HL-60 (cell line): ENCODE results near the gene NRXN2.

ENCODE experiments used
- DNase-seq, 2 experiments: peaks; one replicate each; pipeline ENCODE4 v3.0.0-alpha.2; 2010 to 2020; ENCODE audit warnings: low read depth in 1 of 2, low spot score in 1 of 2
- H3K27ac ChIP-seq: fragments of 250-450 bp; sonication (Bioruptor Pico); replicated peaks from 2 replicates; pipeline ENCODE4 v1.5.1; 2020; ENCODE audit warnings: mild to moderate bottlenecking, moderate library complexity
- H3K27me3 ChIP-seq: fragments of 250-450 bp; sonication (Bioruptor Pico); 2 replicates; pipeline ENCODE4 v1.5.1; 2021; ENCODE audit warnings: mild to moderate bottlenecking, moderate library complexity; ENCODE audit not compliant: insufficient read depth, poor library complexity, severe bottlenecking
- H3K4me3 ChIP-seq: replicated peaks from 2 replicates; pipeline ENCODE4 v1.5.1; 2011; ENCODE audit warnings: mild to moderate bottlenecking, control low read depth, low read length; ENCODE audit not compliant: insufficient read depth
- GABPA ChIP-seq: IDR thresholded peaks from 2 replicates; pipeline ENCODE4 v1.6.1; 2012; ENCODE audit warnings: low read depth
- POLR2AphosphoS5 ChIP-seq: IDR thresholded peaks from 2 replicates; pipeline ENCODE4 v1.6.1; 2012; ENCODE audit warnings: low read depth
- SPI1 ChIP-seq: IDR thresholded peaks from 2 replicates; pipeline ENCODE4 v1.6.1; 2012; ENCODE audit warnings: low read depth, mild to moderate bottlenecking, borderline replicate concordance
- TF ChIP-seq, protein P1 (sequence below): IDR thresholded peaks from one replicate; pipeline ENCODE4 v1.5.1; 2011; ENCODE audit warnings: low read length, control low read depth, inconsistent platforms; ENCODE audit not compliant: insufficient read depth
- TF ChIP-seq, protein P2 (sequence below): IDR thresholded peaks from 2 replicates; pipeline ENCODE4 v1.6.1; 2012; ENCODE audit warnings: low read depth; ENCODE audit not compliant: insufficient replicate concordance

The NRXN2 gene

DNA sequence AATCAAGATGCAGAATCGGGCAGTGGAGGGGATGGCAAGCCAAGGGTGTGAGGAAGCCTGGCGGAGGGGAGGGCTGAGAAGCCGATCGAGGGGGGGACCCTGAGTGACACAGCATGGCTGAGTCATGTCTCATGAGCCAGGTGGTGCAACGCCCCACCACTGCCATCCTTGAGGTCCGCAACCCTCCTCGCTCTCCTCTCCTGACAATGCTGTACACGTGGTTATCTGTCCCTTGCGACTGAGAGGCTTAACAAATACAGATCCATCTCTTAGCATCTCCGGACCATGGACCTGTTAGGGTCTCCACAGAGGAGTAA lies 117.8 kb downstream of the NRXN2 start:
- DNase-seq: no peak
- TF ChIP-seq, protein P1, sequence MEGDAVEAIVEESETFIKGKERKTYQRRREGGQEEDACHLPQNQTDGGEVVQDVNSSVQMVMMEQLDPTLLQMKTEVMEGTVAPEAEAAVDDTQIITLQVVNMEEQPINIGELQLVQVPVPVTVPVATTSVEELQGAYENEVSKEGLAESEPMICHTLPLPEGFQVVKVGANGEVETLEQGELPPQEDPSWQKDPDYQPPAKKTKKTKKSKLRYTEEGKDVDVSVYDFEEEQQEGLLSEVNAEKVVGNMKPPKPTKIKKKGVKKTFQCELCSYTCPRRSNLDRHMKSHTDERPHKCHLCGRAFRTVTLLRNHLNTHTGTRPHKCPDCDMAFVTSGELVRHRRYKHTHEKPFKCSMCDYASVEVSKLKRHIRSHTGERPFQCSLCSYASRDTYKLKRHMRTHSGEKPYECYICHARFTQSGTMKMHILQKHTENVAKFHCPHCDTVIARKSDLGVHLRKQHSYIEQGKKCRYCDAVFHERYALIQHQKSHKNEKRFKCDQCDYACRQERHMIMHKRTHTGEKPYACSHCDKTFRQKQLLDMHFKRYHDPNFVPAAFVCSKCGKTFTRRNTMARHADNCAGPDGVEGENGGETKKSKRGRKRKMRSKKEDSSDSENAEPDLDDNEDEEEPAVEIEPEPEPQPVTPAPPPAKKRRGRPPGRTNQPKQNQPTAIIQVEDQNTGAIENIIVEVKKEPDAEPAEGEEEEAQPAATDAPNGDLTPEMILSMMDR: no peak
- TF ChIP-seq POLR2AphosphoS5 (no peak), GABPA (no peak), SPI1 (no peak)
- TF ChIP-seq, protein P2, sequence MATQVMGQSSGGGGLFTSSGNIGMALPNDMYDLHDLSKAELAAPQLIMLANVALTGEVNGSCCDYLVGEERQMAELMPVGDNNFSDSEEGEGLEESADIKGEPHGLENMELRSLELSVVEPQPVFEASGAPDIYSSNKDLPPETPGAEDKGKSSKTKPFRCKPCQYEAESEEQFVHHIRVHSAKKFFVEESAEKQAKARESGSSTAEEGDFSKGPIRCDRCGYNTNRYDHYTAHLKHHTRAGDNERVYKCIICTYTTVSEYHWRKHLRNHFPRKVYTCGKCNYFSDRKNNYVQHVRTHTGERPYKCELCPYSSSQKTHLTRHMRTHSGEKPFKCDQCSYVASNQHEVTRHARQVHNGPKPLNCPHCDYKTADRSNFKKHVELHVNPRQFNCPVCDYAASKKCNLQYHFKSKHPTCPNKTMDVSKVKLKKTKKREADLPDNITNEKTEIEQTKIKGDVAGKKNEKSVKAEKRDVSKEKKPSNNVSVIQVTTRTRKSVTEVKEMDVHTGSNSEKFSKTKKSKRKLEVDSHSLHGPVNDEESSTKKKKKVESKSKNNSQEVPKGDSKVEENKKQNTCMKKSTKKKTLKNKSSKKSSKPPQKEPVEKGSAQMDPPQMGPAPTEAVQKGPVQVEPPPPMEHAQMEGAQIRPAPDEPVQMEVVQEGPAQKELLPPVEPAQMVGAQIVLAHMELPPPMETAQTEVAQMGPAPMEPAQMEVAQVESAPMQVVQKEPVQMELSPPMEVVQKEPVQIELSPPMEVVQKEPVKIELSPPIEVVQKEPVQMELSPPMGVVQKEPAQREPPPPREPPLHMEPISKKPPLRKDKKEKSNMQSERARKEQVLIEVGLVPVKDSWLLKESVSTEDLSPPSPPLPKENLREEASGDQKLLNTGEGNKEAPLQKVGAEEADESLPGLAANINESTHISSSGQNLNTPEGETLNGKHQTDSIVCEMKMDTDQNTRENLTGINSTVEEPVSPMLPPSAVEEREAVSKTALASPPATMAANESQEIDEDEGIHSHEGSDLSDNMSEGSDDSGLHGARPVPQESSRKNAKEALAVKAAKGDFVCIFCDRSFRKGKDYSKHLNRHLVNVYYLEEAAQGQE: no peak
- no peaks in the 10 kb centered on the region for H3K27me3 ChIP-seq
- no peak overlapping the region for H3K4me3 ChIP-seq
- no peak overlapping the region for H3K27ac ChIP-seq

DNA sequence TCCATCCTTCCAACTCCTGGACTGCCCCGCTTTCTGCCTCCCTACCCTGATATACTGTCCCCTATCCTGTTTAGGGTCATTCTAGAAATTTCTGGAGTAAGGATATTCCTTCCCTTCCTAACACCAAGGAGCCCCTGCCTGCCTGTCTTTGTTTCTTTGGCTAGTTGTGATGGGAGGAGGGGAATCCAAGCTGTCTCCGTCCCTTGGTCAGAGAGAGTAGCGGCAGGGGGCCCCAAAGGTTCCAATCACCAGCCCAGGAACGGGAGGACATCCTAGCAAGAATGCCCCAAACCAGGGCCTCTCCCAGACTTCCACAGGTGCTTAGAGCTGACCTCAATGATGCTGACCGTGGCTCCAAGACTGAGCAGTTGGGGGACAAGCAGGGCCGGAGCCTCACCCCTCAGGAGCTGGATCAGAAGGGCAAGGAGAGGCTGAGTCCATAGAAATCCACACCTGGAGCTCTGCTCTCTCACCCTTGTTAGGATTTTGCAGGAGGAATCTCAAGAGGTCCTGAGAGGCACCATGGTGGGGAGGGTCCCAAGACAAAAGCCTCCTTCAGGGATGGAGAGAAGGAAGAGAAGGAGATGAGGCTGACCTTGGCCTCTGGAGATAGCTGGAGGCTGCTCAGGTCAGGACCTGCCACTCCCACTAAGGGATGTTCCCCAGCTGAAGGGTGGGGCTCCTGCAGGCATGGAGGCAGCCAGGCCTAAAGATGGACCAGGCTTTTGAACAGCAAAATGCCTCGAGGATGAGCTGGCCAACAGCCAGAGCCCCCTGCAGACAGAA lies 118.3 kb downstream of the NRXN2 start:
- H3K4me3 ChIP-seq: no peak overlapping the region
- H3K27me3 ChIP-seq: no peaks in the 10 kb centered on the region
- no peak for DNase-seq
- no peak for TF ChIP-seq GABPA
- TF ChIP-seq, protein P2: no peak
- no peak for TF ChIP-seq SPI1
- TF ChIP-seq POLR2AphosphoS5: no peak
- TF ChIP-seq, protein P1: no peak
- no peak overlapping the region for H3K27ac ChIP-seq

GRCh38 chr11:64603411-64604110 lies 119.4 kb downstream of the NRXN2 start:
- no peak overlapping the region for H3K4me3 ChIP-seq
- TF ChIP-seq, protein P1: no peak
- TF ChIP-seq POLR2AphosphoS5: no peak
- TF ChIP-seq, protein P2: no peak
- no peak for TF ChIP-seq SPI1
- no peak for TF ChIP-seq GABPA
- no peak for DNase-seq
- H3K27ac ChIP-seq: no peak overlapping the region
- no peaks in the 10 kb centered on the region for H3K27me3 ChIP-seq
